OCI-LY3 (cell line): Measurements from ENCODE around the gene DAPP1.
"Not testable (repeated sequence)": the region's sequence is repeated elsewhere in the genome, so short reads cannot be mapped to it uniquely, and the experiment has no call there.

Experiments
- H2AFZ ChIP-seq: fragments of 200-600, 300-600 bp; shearing (Covaris generic); 2 replicates; pipeline ENCODE4 v1.6.0; 2014; ENCODE audit warnings: antibody characterized with exemption, low read depth, low read length
- H3K27ac ChIP-seq: fragments of 200-600, 300-600 bp; sonication (generic); 2 replicates; pipeline ENCODE4 v1.5.1; 2014; ENCODE audit warnings: mild to moderate bottlenecking, low read length, moderate library complexity, mixed read lengths
- H3K27me3 ChIP-seq: fragments of 200-600, 300-600 bp; sonication (generic); 2 replicates; pipeline ENCODE4 v1.6.1; 2014; ENCODE audit warnings: low read depth, low read length, mixed read lengths
- H3K36me3 ChIP-seq: fragments of 200-600, 300-600 bp; sonication (generic); replicated peaks from 2 replicates; pipeline ENCODE3; 2014; ENCODE audit warnings: low read depth, low read length, mixed read lengths
- H3K4me1 ChIP-seq: fragments of 300-600, 200-600 bp; sonication (generic); 2 replicates; pipeline ENCODE4 v1.6.1; 2014; ENCODE audit warnings: low read length, mixed read lengths
- H3K4me2 ChIP-seq: fragments of 200-600, 300-600 bp; sonication (generic); 2 replicates; pipeline ENCODE4 v1.6.1; 2014; ENCODE audit warnings: low read length, mixed read lengths
- H3K4me3 ChIP-seq: fragments of 300-600, 200-600 bp; sonication (generic); 2 replicates; pipeline ENCODE4 v1.5.1; 2014; ENCODE audit warnings: antibody characterized with exemption, mild to moderate bottlenecking, low read length, moderate library complexity
- H3K79me2 ChIP-seq: fragments of 300-600, 200-600 bp; shearing (Covaris generic); 2 replicates; pipeline ENCODE4 v1.6.1; 2014; ENCODE audit warnings: mild to moderate bottlenecking, low read length, mixed read lengths
- H3K9ac ChIP-seq: fragments of 300-600, 200-600 bp; shearing (Covaris generic); 2 replicates; pipeline ENCODE4 v1.6.0; 2014; ENCODE audit warnings: mild to moderate bottlenecking, low read length, moderate library complexity
- H3K9me3 ChIP-seq: fragments of 200-600, 300-600 bp; shearing (Covaris generic); 2 replicates; pipeline ENCODE4 v1.6.1; 2014; ENCODE audit warnings: low read length, mixed read lengths; ENCODE audit not compliant: insufficient read depth
- H4K20me1 ChIP-seq: fragments of 200-600, 300-600 bp; sonication (generic); 2 replicates; pipeline ENCODE4 v1.6.1; 2016; ENCODE audit warnings: low read length, mixed read lengths; ENCODE audit not compliant: insufficient read depth
- EZH2phosphoT487 ChIP-seq: fragments of 200-600 bp; shearing (Covaris generic); IDR thresholded peaks from 2 replicates; pipeline ENCODE4 v1.6.1; 2018; ENCODE audit warnings: antibody characterized with exemption, mixed run types, low read depth
- TF ChIP-seq, protein P1 (sequence below): fragments of 200-600, 300-600 bp; sonication (generic); IDR thresholded peaks from 2 replicates; pipeline ENCODE4 v1.5.1; 2014; ENCODE audit warnings: antibody characterized with exemption, low read length, low read depth

DAPP1 gene

DNA sequence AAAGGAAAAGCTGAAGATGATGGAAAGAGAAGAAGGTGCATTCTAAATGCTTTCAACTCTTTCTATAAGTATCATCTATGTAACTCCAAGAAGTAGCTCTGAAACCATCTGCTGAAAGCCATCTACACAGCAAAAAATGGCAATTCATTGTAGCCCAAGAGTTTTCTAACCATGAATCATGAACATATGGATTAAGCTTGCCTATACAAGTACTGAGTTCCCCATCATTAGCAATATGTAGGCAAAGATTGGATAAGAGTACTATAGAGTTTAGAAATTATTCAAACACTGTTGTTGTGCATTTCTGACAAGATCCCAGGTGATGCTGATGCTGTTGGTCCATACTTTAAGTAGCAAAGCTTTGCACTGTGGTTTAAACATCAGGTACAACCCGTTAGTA lies 11.2 kb downstream of the DAPP1 start:
- Histone ChIP-seq H3K4me3 (no peak overlapping the region), H3K27ac (no peak overlapping the region), H3K4me2 (no peak overlapping the region), H3K79me2 (peaks cover 96% of the 10 kb centered on the region), H3K36me3 (peaks cover 33% of the 10 kb centered on the region), H3K9me3 (no peaks in the 10 kb centered on the region), H3K4me1 (peaks cover 13% of the 10 kb centered on the region), H4K20me1 (peaks cover 77% of the 10 kb centered on the region), H2AFZ (no peak overlapping the region), H3K27me3 (no peaks in the 10 kb centered on the region), H3K9ac (no peak overlapping the region)
- TF ChIP-seq, protein P1, sequence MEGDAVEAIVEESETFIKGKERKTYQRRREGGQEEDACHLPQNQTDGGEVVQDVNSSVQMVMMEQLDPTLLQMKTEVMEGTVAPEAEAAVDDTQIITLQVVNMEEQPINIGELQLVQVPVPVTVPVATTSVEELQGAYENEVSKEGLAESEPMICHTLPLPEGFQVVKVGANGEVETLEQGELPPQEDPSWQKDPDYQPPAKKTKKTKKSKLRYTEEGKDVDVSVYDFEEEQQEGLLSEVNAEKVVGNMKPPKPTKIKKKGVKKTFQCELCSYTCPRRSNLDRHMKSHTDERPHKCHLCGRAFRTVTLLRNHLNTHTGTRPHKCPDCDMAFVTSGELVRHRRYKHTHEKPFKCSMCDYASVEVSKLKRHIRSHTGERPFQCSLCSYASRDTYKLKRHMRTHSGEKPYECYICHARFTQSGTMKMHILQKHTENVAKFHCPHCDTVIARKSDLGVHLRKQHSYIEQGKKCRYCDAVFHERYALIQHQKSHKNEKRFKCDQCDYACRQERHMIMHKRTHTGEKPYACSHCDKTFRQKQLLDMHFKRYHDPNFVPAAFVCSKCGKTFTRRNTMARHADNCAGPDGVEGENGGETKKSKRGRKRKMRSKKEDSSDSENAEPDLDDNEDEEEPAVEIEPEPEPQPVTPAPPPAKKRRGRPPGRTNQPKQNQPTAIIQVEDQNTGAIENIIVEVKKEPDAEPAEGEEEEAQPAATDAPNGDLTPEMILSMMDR = no peak
- no peak for TF ChIP-seq EZH2phosphoT487

DNA sequence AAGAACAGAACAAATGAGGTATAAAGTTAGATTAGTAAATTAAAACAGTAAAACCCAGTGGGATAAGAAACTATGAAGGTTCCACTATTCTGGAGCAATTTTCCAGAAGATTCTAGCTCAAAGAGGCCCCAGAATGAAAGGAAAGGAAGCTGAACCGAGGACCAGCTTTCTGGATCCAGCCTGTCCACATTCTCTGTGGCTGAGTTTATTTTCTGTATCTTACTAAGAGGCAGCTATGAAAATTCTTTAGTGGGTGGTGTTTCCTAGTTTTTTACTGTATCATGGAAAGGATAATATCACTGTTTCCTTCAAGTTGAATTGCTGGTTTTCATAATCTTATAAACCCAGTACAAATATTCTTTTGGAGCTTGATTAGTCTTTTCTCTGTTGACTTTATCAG lies 11.8 kb downstream of the DAPP1 start:
- H3K36me3 ChIP-seq = peaks cover 28% of the 10 kb centered on the region
- H4K20me1 ChIP-seq = peaks cover 81% of the 10 kb centered on the region
- H3K4me3 ChIP-seq = no peak overlapping the region
- H3K4me2 ChIP-seq = no peak overlapping the region
- H2AFZ ChIP-seq = no peak overlapping the region
- no peak overlapping the region for H3K9ac ChIP-seq
- H3K27me3 ChIP-seq = no peaks in the 10 kb centered on the region
- H3K79me2 ChIP-seq = peaks cover 96% of the 10 kb centered on the region
- TF ChIP-seq, protein P1 = no peak
- TF ChIP-seq EZH2phosphoT487 = no peak
- H3K27ac ChIP-seq = no peak overlapping the region
- no peaks in the 10 kb centered on the region for H3K9me3 ChIP-seq
- H3K4me1 ChIP-seq = peaks cover 12% of the 10 kb centered on the region

DNA sequence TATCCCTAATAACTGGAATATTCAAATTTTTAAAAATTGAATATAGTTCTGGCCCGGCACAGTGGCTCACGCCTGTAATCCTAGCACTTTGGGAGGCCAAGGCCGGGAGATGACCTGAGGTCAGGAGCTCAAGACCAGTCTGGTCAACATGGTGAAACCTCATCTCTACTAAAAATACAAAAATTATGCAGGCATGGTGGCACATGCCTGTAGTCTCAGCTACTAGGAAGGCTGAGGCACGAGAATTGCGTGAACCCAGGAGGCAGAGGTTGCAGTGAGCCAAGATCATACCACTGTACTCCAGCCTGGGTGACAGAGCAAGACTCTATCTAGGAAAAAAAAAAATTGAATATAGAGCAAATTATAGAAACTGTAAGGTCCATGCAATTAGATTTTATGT lies 13.4 kb downstream of the DAPP1 start:
- not testable (repeated sequence) for H3K4me3 ChIP-seq, H2AFZ ChIP-seq, H3K9me3 ChIP-seq, H3K9ac ChIP-seq, H3K27me3 ChIP-seq, H3K4me2 ChIP-seq, H3K27ac ChIP-seq
- Histone ChIP-seq H3K4me1 (peaks cover 12% of the 10 kb centered on the region), H3K79me2 (peaks cover 94% of the 10 kb centered on the region), H4K20me1 (peaks cover 81% of the 10 kb centered on the region), H3K36me3 (peaks cover 18% of the 10 kb centered on the region)

DNA sequence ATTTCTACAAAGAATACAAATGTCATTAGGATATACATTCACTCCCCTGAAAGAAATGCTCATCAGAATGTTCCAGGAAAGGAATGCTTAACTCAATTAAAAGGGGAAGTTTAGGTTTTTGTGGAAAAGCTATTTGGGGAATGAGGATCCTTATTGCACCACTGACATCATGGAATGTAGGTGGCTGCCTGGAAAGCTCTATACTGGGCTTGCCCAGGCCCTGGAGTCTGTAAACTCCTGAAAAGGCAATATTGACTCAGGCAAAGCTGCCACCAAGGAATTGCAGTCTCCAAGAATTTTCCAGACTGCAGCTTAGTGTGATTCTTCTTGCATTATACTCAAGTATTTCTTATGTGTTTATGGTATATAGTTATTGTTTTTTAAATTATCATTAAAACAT lies 15.7 kb downstream of the DAPP1 start:
- TF ChIP-seq, protein P1 = no peak
- TF ChIP-seq EZH2phosphoT487 = no peak
- Histone ChIP-seq H3K36me3 (peaks cover 27% of the 10 kb centered on the region), H3K27ac (no peak overlapping the region), H3K27me3 (no peaks in the 10 kb centered on the region), H4K20me1 (peaks cover 78% of the 10 kb centered on the region), H3K79me2 (peaks cover 71% of the 10 kb centered on the region), H3K9ac (no peak overlapping the region), H3K4me2 (no peak overlapping the region), H3K4me1 (peaks cover 7% of the 10 kb centered on the region), H3K4me3 (no peak overlapping the region), H3K9me3 (no peaks in the 10 kb centered on the region), H2AFZ (no peak overlapping the region)

DNA sequence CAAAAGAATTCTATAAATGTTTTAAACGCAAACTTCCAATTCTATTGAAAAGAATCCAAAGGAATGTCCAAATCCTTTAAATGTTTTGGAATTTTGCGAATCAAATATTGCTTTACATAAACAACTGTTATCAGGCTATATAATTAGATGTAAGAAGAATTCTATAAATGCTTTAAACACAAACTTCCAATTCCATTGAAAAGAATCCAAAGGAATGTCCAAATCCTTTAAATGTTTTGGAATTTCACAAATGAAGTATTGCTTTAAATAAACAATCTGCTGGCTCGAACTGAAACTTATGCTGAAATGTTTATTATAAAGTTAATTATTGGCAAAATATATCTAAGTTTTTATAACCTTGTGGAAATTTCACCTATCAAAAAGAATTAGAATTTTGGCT lies 16.1 kb downstream of the DAPP1 start:
- peaks cover 24% of the 10 kb centered on the region for H3K36me3 ChIP-seq
- no peaks in the 10 kb centered on the region for H3K27me3 ChIP-seq
- no peak overlapping the region for H3K27ac ChIP-seq
- peaks cover 2% of the 10 kb centered on the region for H3K4me1 ChIP-seq
- no peaks in the 10 kb centered on the region for H3K9me3 ChIP-seq
- no peak overlapping the region for H3K4me3 ChIP-seq
- no peak overlapping the region for H2AFZ ChIP-seq
- H3K9ac ChIP-seq = no peak overlapping the region
- H4K20me1 ChIP-seq = peaks cover 74% of the 10 kb centered on the region
- peaks cover 67% of the 10 kb centered on the region for H3K79me2 ChIP-seq
- H3K4me2 ChIP-seq = no peak overlapping the region
- TF ChIP-seq EZH2phosphoT487 = no peak
- TF ChIP-seq, protein P1 = no peak
